G401.6 (cell line): ENCODE measurements around the gene RPL36A.

Source experiments
- FAIRE-seq: peaks from 2 replicates; lab custom pipeline; 2012; peaks lifted over from hg19 to GRCh38; lab: Jason Lieb, UNC

The RPL36A gene

GRCh38 chrX:101393530-101394305 is 2.9 kb downstream of the RPL36A start:
- no peak for FAIRE-seq

GRCh38 chrX:101394372-101394771 is 3.6 kb downstream of the RPL36A start:
- peak; percentile 8 for FAIRE-seq

- FAIRE-seq, result peak; percentile 79
Measured at GRCh38 chrX:101395789-101396188, 5.0 kb downstream of the RPL36A start.

- FAIRE-seq, result peak; percentile 87
Measured at GRCh38 chrX:101397779-101398178, 7.0 kb downstream of the RPL36A start.

GRCh38 chrX:101398694-101399093 is 7.9 kb downstream of the RPL36A start:
- FAIRE-seq, result no peak

GRCh38 chrX:101399825-101400224 is 9.0 kb downstream of the RPL36A start:
- FAIRE-seq, result no peak

GRCh38 chrX:101407167-101407747 is 16.4 kb downstream of the RPL36A start:
- no peak for FAIRE-seq

- FAIRE-seq, result peak; percentile 100
Measured at GRCh38 chrX:101407748-101408531, 17.1 kb downstream of the RPL36A start, which contains the start of the genes GLA and HNRNPH2. GLA (minus strand) TSS chrX:101407925; CDS start chrX:101407903, 22 bp downstream. HNRNPH2 (plus strand) TSS chrX:101408222; CDS start chrX:101411989, 3,767 bp downstream.

GRCh38 chrX:101408532-101408841 is 17.7 kb downstream of the RPL36A start:
- no peak for FAIRE-seq

GRCh38 chrX:101409043-101409442 is 18.2 kb downstream of the RPL36A start:
- no peak for FAIRE-seq

GRCh38 chrX:101410461-101410860 is 19.6 kb downstream of the RPL36A start:
- FAIRE-seq, result no peak

- FAIRE-seq, result no peak
Measured at GRCh38 chrX:101411984-101412383, 21.2 kb downstream of the RPL36A start.

- peak; percentile 58 for FAIRE-seq
Measured at GRCh38 chrX:101415180-101416145, 24.7 kb downstream of the RPL36A start.

GRCh38 chrX:101416691-101417090 is 25.9 kb downstream of the RPL36A start:
- FAIRE-seq, result no peak

- FAIRE-seq, result no peak
Measured at GRCh38 chrX:101417190-101417589, 26.4 kb downstream of the RPL36A start.

GRCh38 chrX:101417981-101418841 is 27.4 kb downstream of the RPL36A start:
- no peak for FAIRE-seq

- FAIRE-seq, result no peak
Measured at GRCh38 chrX:101419489-101419888, 28.7 kb downstream of the RPL36A start.

- FAIRE-seq, result no peak
Measured at GRCh38 chrX:101427954-101428353, 37.1 kb downstream of the RPL36A start.

- no peak for FAIRE-seq
Measured at GRCh38 chrX:101429934-101430333, 39.1 kb downstream of the RPL36A start.

- FAIRE-seq, result no peak
Measured at GRCh38 chrX:101430457-101431078, 39.8 kb downstream of the RPL36A start.
